ENCODE results near the gene IRF6. TPM values are rescaled to one million over a fixed set of nuclear protein-coding genes. Genes with fewer than 3 reads are reported as not detected.

Gene IRF6
- total RNA-seq, 1 experiment from 2014 or later: 61.6 TPM

- CTCF ChIA-PET: no interaction called here
- H3K27ac ChIP-seq (ENCODE audit: low read length): peak overlapping the region; percentile 4
Measured at GRCh38 chr1:209769171-209769904, 36.6 kb downstream of the IRF6 start.

GRCh38 chr1:209768354-209768774, 37.6 kb downstream of the IRF6 start:
- H3K9me3 ChIP-seq (ENCODE audit: low read length): no peaks in the 10 kb centered on the region
- H3K9ac ChIP-seq (ENCODE audit: low read length): no peak overlapping the region
- no peaks in the 10 kb centered on the region for H3K79me2 ChIP-seq (ENCODE audit: low read length)
- no peak overlapping the region for H3K4me3 ChIP-seq (ENCODE audit: low read length)
- no TSS peak for BruUV-seq (replicated peaks)
- H3K4me2 ChIP-seq (ENCODE audit: low read length): no peak overlapping the region
- CTCF ChIA-PET: no interaction called here
- H3F3A ChIP-seq (ENCODE audit: low read length, unreplicated experiment): no peaks in the 10 kb centered on the region
- DNase-seq (no peak), ATAC-seq (no peak)
- no peak overlapping the region for H3K27ac ChIP-seq (ENCODE audit: low read length)
- H3K36me3 ChIP-seq (ENCODE audit: low read depth, low read length): no peaks in the 10 kb centered on the region
- POLR2A ChIA-PET (ENCODE audit: unreplicated experiment): no interaction called here
- intact Hi-C loops (cut with micrococcal nuclease): no loop called here
- no peak overlapping the region for H2AFZ ChIP-seq (ENCODE audit: low read length)
- no peaks in the 10 kb centered on the region for H4K20me1 ChIP-seq (ENCODE audit: low read length)
- H3K27me3 ChIP-seq (ENCODE audit: low read length): no peaks in the 10 kb centered on the region
- H3K9me2 ChIP-seq (replicated peaks; ENCODE audit: low read length): no peaks in the 10 kb centered on the region
- TF ChIP-seq CTCF (conservative IDR thresholded peaks at IDR 0.05; ENCODE audit: low read depth, low read length): no peak
- TF ChIP-seq EZH2phosphoT487 (IDR thresholded peaks at IDR 0.05; ENCODE audit: borderline replicate concordance, low read length): no peak
- no peak for TF ChIP-seq EZH2 (IDR thresholded peaks at IDR 0.05; ENCODE audit: low read length, unreplicated experiment)
- peaks cover 12% of the 10 kb centered on the region for H3K4me1 ChIP-seq (ENCODE audit: insufficient read depth, low read length)

More at GRCh38 chr1:209769171-209769904, 36.6 kb downstream of the IRF6 start:
- H2AFZ ChIP-seq (ENCODE audit: low read length): peak overlapping the region; percentile 27
- BruUV-seq (replicated peaks): no TSS peak
- no peaks in the 10 kb centered on the region for H3K27me3 ChIP-seq (ENCODE audit: low read length)
- no peak for TF ChIP-seq CTCF (conservative IDR thresholded peaks at IDR 0.05; ENCODE audit: low read depth, low read length)
- TF ChIP-seq EZH2 (IDR thresholded peaks at IDR 0.05; ENCODE audit: low read length, unreplicated experiment): no peak
- TF ChIP-seq EZH2phosphoT487 (IDR thresholded peaks at IDR 0.05; ENCODE audit: borderline replicate concordance, low read length): no peak
- no peak overlapping the region for H3K4me3 ChIP-seq (ENCODE audit: low read length)
- intact Hi-C loops (cut with micrococcal nuclease): no loop called here
- DNase-seq (peak; percentile 73), ATAC-seq (peak; percentile 86)
- POLR2A ChIA-PET (ENCODE audit: unreplicated experiment): interaction anchor here (0.6 kb wide), 1 partner anchor 482 kb away, joined by 4 read pairs; no protein-coding TSS in a partner anchor
- peak overlapping the region; percentile 30 for H3K4me2 ChIP-seq (ENCODE audit: low read length)
- no peaks in the 10 kb centered on the region for H3K79me2 ChIP-seq (ENCODE audit: low read length)
- no peak overlapping the region for H3K9ac ChIP-seq (ENCODE audit: low read length)
- no peaks in the 10 kb centered on the region for H3K36me3 ChIP-seq (ENCODE audit: low read depth, low read length)
- no peaks in the 10 kb centered on the region for H3K9me3 ChIP-seq (ENCODE audit: low read length)
- no peaks in the 10 kb centered on the region for H3K9me2 ChIP-seq (replicated peaks; ENCODE audit: low read length)
- H3K4me1 ChIP-seq (ENCODE audit: insufficient read depth, low read length): peaks cover 12% of the 10 kb centered on the region
- H4K20me1 ChIP-seq (ENCODE audit: low read length): no peaks in the 10 kb centered on the region
- no peaks in the 10 kb centered on the region for H3F3A ChIP-seq (ENCODE audit: low read length, unreplicated experiment)

- Histone ChIP-seq H4K20me1 (ENCODE audit: low read length) (no peaks in the 10 kb centered on the region), H3F3A (ENCODE audit: low read length, unreplicated experiment) (no peaks in the 10 kb centered on the region), H3K27me3 (ENCODE audit: low read length) (no peaks in the 10 kb centered on the region), H3K9me3 (ENCODE audit: low read length) (no peaks in the 10 kb centered on the region), H3K27ac (ENCODE audit: low read length) (no peak overlapping the region), H3K9ac (ENCODE audit: low read length) (no peak overlapping the region), H2AFZ (ENCODE audit: low read length) (no peak overlapping the region), H3K4me1 (ENCODE audit: insufficient read depth, low read length) (peaks cover 12% of the 10 kb centered on the region), H3K9me2 (replicated peaks; ENCODE audit: low read length) (no peaks in the 10 kb centered on the region), H3K4me2 (ENCODE audit: low read length) (no peak overlapping the region), H3K36me3 (ENCODE audit: low read depth, low read length) (no peaks in the 10 kb centered on the region), H3K79me2 (ENCODE audit: low read length) (no peaks in the 10 kb centered on the region), H3K4me3 (ENCODE audit: low read length) (no peak overlapping the region)
- ATAC-seq (no peak), DNase-seq (no peak)
- TF ChIP-seq EZH2phosphoT487 (IDR thresholded peaks at IDR 0.05; ENCODE audit: borderline replicate concordance, low read length): no peak
- TF ChIP-seq CTCF (conservative IDR thresholded peaks at IDR 0.05; ENCODE audit: low read depth, low read length): no peak
- TF ChIP-seq EZH2 (IDR thresholded peaks at IDR 0.05; ENCODE audit: low read length, unreplicated experiment): no peak
- ChIA-PET CTCF (interaction anchor here (0.7 kb wide), 1 partner anchor 198 kb away, joined by 3 read pairs; no protein-coding TSS in a partner anchor), POLR2A (ENCODE audit: unreplicated experiment) (interaction anchor here (0.6 kb wide), 1 partner anchor 29 kb away, joined by 7 read pairs; no protein-coding TSS in a partner anchor)
- intact Hi-C loops (cut with micrococcal nuclease): no loop called here
- no TSS peak for BruUV-seq (replicated peaks)
Measured at GRCh38 chr1:209767706-209768105, 38.2 kb downstream of the IRF6 start.

Measured in PC-3 (cell line).